Mesothelial cell of epicardium (in vitro differentiated cells): ENCODE data around the gene SLC38A1. TPM values are rescaled to one million over a fixed set of nuclear protein-coding genes. Genes with fewer than 3 reads are reported as not detected.

Experiments
- DNase-seq, 2 experiments: peaks; one replicate each; pipeline ENCODE4 v3.0.0; 2021; ENCODE audit warnings: low spot score in 2 of 2; ENCODE audit not compliant: unreplicated experiment in 2 of 2
- H3K27ac Mint-ChIP-seq: 2 replicates; pipeline ENCODE4 v1.8.0; 2021; ENCODE audit warnings: mixed read lengths
- H3K27me3 Mint-ChIP-seq: 2 replicates; pipeline ENCODE4 v1.8.0; 2021; ENCODE audit warnings: low read depth, mixed read lengths
- H3K36me3 Mint-ChIP-seq: 2 replicates; pipeline ENCODE4 v1.8.0; 2021; ENCODE audit warnings: mixed read lengths
- H3K4me1 Mint-ChIP-seq: 2 replicates; pipeline ENCODE4 v1.8.0; 2021; ENCODE audit warnings: mixed read lengths
- H3K4me3 Mint-ChIP-seq: 2 replicates; pipeline ENCODE4 v1.8.0; 2021; ENCODE audit warnings: mild to moderate bottlenecking, moderate library complexity, mixed read lengths
- H3K9me3 Mint-ChIP-seq: 2 replicates; pipeline ENCODE4 v1.8.0; 2021; ENCODE audit warnings: mixed read lengths
- total RNA-seq: library from RNA; stranded (reverse); gene quantifications from 3 replicates; pipeline ENCODE4 v1.2.1, GENCODE V29; 2021
- TF ChIP-seq, protein P1 (sequence below): fragments of 200-600 bp; sonication (generic); IDR thresholded peaks from one replicate; pipeline ENCODE4 v1.5.0; 2021; ENCODE audit warnings: antibody characterized with exemption; ENCODE audit not compliant: unreplicated experiment

The SLC38A1 gene
- total RNA-seq, 1 donor from 2014 or later, result 114 TPM

DNA sequence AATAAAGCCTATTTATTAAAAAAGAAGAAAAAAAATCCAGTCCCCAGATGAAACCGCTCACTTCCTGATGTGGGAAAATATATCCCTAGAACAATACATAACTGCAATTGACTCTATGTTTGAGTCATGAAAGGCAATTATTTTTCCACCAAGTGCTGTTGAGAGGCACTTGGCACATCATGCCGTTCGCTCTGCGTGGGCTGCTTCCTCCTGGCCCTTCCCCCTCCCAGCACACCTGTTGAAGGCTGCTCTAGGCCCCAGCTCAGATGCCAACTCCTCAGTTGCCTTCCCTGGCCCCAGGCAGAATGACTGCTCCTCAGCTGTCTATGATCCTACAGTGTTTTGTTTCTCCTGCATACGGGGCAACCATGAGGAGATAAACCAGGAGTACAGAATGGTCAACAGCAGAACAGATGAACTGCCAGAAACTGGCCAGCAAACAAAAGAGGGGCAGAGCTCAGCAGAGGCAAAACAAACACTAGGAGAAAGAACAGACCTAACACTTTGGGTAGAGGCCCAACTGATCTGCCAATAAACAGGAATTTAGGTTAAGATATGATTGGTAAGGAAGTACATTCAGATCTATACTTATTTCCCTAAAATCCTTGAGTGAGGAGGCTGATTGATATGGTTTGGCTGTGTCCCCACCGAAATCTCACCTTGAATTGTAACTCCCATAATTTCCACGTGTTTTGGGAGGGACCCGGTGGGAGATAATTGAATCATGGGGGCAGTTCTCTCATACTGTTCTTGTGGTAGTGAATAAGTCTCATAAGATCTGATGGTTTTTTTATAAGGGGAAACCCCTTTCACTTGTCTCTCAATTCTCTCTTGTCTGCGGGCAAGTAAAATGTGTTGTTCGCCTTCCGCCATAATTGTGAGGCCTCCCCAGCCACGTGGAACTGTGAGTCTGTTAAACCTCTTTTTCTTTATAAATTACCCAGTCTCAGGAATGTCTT lies 58.6 kb downstream of the SLC38A1 start:
- TF ChIP-seq, protein P1, sequence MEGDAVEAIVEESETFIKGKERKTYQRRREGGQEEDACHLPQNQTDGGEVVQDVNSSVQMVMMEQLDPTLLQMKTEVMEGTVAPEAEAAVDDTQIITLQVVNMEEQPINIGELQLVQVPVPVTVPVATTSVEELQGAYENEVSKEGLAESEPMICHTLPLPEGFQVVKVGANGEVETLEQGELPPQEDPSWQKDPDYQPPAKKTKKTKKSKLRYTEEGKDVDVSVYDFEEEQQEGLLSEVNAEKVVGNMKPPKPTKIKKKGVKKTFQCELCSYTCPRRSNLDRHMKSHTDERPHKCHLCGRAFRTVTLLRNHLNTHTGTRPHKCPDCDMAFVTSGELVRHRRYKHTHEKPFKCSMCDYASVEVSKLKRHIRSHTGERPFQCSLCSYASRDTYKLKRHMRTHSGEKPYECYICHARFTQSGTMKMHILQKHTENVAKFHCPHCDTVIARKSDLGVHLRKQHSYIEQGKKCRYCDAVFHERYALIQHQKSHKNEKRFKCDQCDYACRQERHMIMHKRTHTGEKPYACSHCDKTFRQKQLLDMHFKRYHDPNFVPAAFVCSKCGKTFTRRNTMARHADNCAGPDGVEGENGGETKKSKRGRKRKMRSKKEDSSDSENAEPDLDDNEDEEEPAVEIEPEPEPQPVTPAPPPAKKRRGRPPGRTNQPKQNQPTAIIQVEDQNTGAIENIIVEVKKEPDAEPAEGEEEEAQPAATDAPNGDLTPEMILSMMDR, result no peak

DNA sequence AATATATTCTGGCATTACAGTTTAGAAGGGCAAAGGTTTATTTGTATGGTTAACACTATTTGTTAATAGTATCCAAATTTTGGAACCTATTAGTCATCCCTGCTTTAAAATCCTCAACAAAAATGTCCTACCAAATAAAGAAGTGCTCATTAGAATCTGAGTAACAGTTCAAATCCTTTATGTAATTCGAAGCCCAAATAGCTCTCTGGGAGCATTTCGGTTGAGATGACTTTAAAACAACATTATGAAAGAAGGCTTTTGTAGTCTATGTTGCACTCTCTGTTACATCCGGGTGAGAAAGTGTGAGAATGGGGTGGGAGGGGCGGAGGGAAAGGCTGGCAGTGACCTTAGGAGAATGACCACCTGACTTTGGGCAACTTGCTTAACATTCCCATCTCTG lies 59.7 kb downstream of the SLC38A1 start:
- Mint-ChIP-seq H3K36me3 (peaks cover 37% of the 10 kb centered on the region), H3K4me1 (peaks cover 62% of the 10 kb centered on the region), H3K27ac (peak overlapping the region; percentile 77), H3K9me3 (no peaks in the 10 kb centered on the region), H3K27me3 (no peaks in the 10 kb centered on the region), H3K4me3 (no peak overlapping the region)
- TF ChIP-seq, protein P1, result no peak
- no peak for DNase-seq

More for the DNA sequence above, 58.6 kb downstream of the SLC38A1 start:
- Mint-ChIP-seq H3K27ac (peak overlapping the region; percentile 77), H3K27me3 (no peaks in the 10 kb centered on the region), H3K9me3 (no peaks in the 10 kb centered on the region), H3K4me3 (no peak overlapping the region), H3K36me3 (peaks cover 29% of the 10 kb centered on the region), H3K4me1 (peaks cover 62% of the 10 kb centered on the region)
- no peak for DNase-seq

DNA sequence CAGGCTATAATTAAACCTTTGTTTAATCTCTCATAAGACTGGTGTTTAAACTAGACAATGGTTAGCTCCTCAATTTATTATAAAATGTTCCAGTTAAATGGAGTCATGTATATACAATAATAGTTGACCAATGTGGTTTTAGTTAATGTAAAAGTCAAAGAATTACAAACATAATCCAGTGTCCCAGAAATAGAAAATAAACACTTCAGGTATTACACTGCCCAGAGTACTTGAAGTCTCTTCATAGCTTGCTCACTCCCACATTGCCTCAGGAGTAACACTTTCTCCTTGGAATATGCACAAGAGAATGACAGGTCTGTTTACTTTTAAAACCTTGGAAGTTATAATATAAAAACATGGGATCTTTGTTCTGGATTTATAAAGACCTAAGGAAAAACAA lies 60.5 kb downstream of the SLC38A1 start:
- peaks cover 40% of the 10 kb centered on the region for H3K36me3 Mint-ChIP-seq
- TF ChIP-seq, protein P1, result no peak
- H3K27ac Mint-ChIP-seq, result peak overlapping the region; percentile 66

DNA sequence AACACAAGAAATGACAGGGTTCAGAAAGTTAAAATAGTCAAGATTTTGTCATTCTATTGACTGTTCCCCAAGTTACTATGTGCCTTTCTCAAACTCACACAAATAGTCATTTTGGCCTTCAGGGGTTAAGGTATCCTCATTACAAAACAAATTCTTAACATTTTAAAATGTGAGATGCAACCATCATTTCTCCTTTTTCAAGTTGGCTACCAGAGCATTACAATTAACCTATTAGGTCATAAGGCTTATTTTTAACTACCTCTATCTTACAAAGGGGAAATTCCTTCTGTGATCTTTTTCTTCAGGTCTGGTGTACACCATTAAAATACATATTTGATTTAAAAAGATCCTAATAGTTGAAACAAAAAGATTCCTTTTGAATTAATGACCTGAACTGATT lies 61.2 kb downstream of the SLC38A1 start:
- TF ChIP-seq, protein P1, result no peak
- Mint-ChIP-seq H3K9me3 (no peaks in the 10 kb centered on the region), H3K27ac (peak overlapping the region; percentile 66), H3K36me3 (peaks cover 39% of the 10 kb centered on the region), H3K27me3 (no peaks in the 10 kb centered on the region), H3K4me1 (peaks cover 62% of the 10 kb centered on the region), H3K4me3 (no peak overlapping the region)
- DNase-seq, result no peak

More for the DNA sequence above, 60.5 kb downstream of the SLC38A1 start:
- Mint-ChIP-seq H3K9me3 (no peaks in the 10 kb centered on the region), H3K4me1 (peaks cover 62% of the 10 kb centered on the region), H3K4me3 (no peak overlapping the region), H3K27me3 (no peaks in the 10 kb centered on the region)
- DNase-seq, result no peak

DNA sequence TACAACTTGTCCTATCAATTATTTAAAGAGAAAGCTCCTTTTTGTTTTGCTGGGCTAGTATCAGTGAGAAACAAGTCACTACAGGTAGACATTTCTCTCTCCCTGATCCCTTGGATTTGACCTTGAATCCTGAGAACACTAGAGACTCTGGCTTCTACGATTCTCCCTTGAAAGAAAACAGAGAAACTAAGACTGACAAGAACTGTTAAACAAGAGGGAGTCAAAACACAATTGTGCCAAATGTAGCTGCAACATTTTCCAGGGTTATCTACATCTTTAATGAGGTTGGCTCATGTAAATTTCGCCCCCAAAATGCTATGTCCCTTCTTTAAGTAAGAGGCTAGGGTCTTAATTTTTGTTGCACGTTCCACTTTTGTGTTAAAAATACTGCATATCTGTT lies 62.4 kb downstream of the SLC38A1 start:
- no peak overlapping the region for H3K4me3 Mint-ChIP-seq
- H3K27ac Mint-ChIP-seq, result peak overlapping the region; percentile 66
- no peak for DNase-seq
- no peaks in the 10 kb centered on the region for H3K9me3 Mint-ChIP-seq
- peaks cover 61% of the 10 kb centered on the region for H3K4me1 Mint-ChIP-seq
- H3K27me3 Mint-ChIP-seq, result no peaks in the 10 kb centered on the region
- peaks cover 36% of the 10 kb centered on the region for H3K36me3 Mint-ChIP-seq
- TF ChIP-seq, protein P1, result no peak
